ENCODE results near the gene DNAH7. TPM values are rescaled to one million over a fixed set of nuclear protein-coding genes. Genes with fewer than 3 reads are reported as not detected.

DNAH7 gene
- total and polyA plus RNA-seq, 2 of the 8 experiments (the other 6 are each of a cell fraction or from before 2014, with no cell fraction given), result 0.07 to 0.08 TPM

DNA sequence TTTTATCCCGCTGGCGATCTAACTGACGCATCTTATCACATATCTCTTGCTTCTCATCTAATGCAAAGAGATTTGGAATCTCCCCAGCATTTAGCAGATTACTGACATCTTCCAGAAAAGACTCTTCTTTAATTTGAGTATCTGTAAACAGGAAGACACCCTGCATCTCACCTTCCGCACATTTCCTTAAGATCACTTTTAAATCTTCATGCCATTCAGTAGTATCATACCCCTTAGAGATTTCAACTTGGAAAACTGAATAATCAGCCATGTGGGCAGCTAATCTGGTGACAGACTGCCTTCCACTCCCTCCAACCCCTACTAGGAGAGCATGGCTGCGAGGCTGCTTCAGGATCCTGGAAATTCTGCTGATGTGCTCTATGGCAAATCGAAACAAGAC, 204.3 kb downstream of the DNAH7 start:
- Histone ChIP-seq H3K23me2 (ENCODE audit: low read depth, low read length) (no peaks in the 10 kb centered on the region), H3K4me1 (replicated peaks in 1 of 4; ENCODE audit: control insufficient read depth in 3 of 4, insufficient read depth in 4 of 4, low read length in 3 of 4) (no peaks in the 10 kb centered on the region), H3K14ac (ENCODE audit: insufficient read length) (no peak overlapping the region), H4K20me1 (replicated peaks in 1 of 2; ENCODE audit: control insufficient read depth in 1 of 2, insufficient read depth in 2 of 2, low read length in 2 of 2) (no peaks in the 10 kb centered on the region), H2BK20ac (ENCODE audit: low read length) (no peak overlapping the region), H3K27ac (ENCODE audit: low read depth, low read length) (no peak overlapping the region), H3K4me2 (ENCODE audit: insufficient read depth in 1 of 2, low read depth in 2 of 2, low read length in 2 of 2) (no peak overlapping the region), H4K5ac (ENCODE audit: insufficient read length, low read depth, low read length) (no peak overlapping the region), H2BK12ac (ENCODE audit: low read depth, low read length) (no peak overlapping the region), H3K9ac (replicated peaks in 1 of 4; ENCODE audit: extremely low read depth in 1 of 4, low read depth in 3 of 4, low read length in 3 of 4) (no peak overlapping the region), H2AFZ (ENCODE audit: low read length) (0 out of 2 replicates have a peak overlapping the region, but pooled peaks have one; percentile 2), H2BK120ac (replicated peaks; ENCODE audit: low read depth, low read length) (no peak overlapping the region), H4K8ac (ENCODE audit: extremely low read depth, insufficient read depth, low read length) (no peak overlapping the region), H3K4me3 (ENCODE audit: extremely low read depth in 1 of 4, insufficient read depth in 2 of 4, low read depth in 3 of 4, low read length in 4 of 4) (no peak overlapping the region), H3K27me3 (replicated peaks in 1 of 4; ENCODE audit: control insufficient read depth in 3 of 4, extremely low read depth in 1 of 4, insufficient read depth in 3 of 4, low read length in 3 of 4) (no peaks in the 10 kb centered on the region), H3K56ac (replicated peaks; ENCODE audit: insufficient read length, low read depth, low read length) (no peak overlapping the region), H3K23ac (ENCODE audit: insufficient read length) (no peak overlapping the region), H3K36me3 (ENCODE audit: control insufficient read depth in 2 of 4, insufficient read depth in 4 of 4, low read length in 3 of 4) (no peaks in the 10 kb centered on the region), H2AK5ac (ENCODE audit: low read depth, low read length) (no peak overlapping the region), H3K9me3 (ENCODE audit: insufficient read depth in 2 of 2, low read depth in 1 of 2, low read length in 1 of 2) (no peaks in the 10 kb centered on the region), H3K79me2 (ENCODE audit: control insufficient read depth in 1 of 2, insufficient read depth in 2 of 2, low read length in 2 of 2) (no peaks in the 10 kb centered on the region), H2BK15ac (ENCODE audit: low read length) (no peak overlapping the region), H3K79me1 (ENCODE audit: low read depth, low read length) (no peaks in the 10 kb centered on the region), H3K4ac (replicated peaks; ENCODE audit: insufficient read length, low read depth, low read length) (no peak overlapping the region), H4K91ac (replicated peaks; ENCODE audit: insufficient read length, low read length) (no peak overlapping the region), H3K18ac (ENCODE audit: extremely low read depth, low read length) (no peak overlapping the region), H2BK5ac (ENCODE audit: low read depth, low read length) (no peak overlapping the region)
- WGBS, 2 experiments (ENCODE audit: extremely low coverage in 1 of 2, insufficient coverage in 1 of 2, insufficient read length in 1 of 2, insufficient replicate concordance in 2 of 2, low coverage in 1 of 2, low lambda C conversion rate in 2 of 2, missing lambda C conversion rate in 1 of 2), result 93% methylated on average over 6 of the region's 6 CpGs; no CpG with 5 or more reads in 1 of the 2 experiments
- ChIA-PET POLR2A (ENCODE audit: partially characterized antibody) (no interaction called here), CTCF (ENCODE audit: partially characterized antibody) (no interaction called here)
- TF ChIP-seq CBX8 (IDR thresholded peaks at IDR 0.05; ENCODE audit: borderline replicate concordance, low read depth, low read length), result no peak
- DNase-seq (ENCODE audit: low read depth in 1 of 2, low spot score in 2 of 2), result no peak
- no peak for FAIRE-seq
